H54 (cell line): Measurements from ENCODE around the gene TPX2.
A peak's percentile ranks its signal among the peaks of the same experiment; 100 is the strongest.
"Not testable (repeated sequence)": the region's sequence is repeated elsewhere in the genome, so short reads cannot be mapped to it uniquely, and the experiment has no call there.

Experiments
- DNase-seq: peaks from one replicate; pipeline ENCODE4 v3.0.0; 2011; ENCODE audit warnings: low spot score, mixed read lengths; ENCODE audit not compliant: insufficient read length
- FAIRE-seq: peaks from 3 replicates; lab custom pipeline; 2011; peaks lifted over from hg19 to GRCh38; lab: Jason Lieb, UNC
- POLR2A ChIP-seq: IDR thresholded peaks from 2 replicates; pipeline ENCODE4 v1.6.1; 2011; ENCODE audit warnings: low read depth, mild to moderate bottlenecking, low read length

Gene TPX2

DNA sequence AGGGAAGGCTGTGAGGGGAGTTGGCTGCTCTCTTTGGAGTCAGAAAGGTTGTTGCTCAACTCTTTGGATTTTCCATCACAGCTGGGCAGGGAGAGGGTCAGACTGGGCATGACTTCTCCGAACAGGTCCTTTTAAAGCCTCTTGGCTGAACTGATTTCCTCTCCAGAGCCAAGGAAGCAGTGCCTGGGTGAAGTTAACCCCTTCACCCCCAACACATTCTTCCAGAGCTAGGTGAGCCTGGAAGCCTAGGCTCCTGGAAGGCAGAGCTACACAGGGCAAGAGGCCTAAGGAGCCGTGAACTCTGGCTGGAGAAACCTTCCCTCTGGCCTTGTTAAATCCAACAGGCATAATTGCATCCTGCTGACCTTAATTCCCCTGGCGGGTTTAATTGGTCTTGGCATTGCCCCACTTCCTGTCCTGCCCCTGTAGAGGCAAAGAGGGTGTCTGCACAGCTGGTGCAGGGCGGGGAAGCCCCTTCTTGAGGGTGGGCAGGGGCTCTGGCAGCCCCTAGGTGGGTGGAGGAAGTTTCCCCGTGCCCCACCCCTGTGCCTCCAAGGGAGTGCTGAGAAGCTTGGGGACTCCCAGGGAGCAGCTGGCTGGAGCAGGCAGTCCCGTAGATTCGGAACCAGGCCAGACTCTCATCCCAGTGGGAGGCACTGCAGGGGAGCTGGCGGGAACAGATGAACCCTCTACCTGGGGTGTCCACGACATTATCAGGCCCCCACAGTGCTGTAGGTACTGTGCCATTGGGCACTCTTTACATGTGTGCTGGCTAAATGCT lies 76.5 kb downstream of the TPX2 start:
- no peak for TF ChIP-seq POLR2A
- no peak for FAIRE-seq
- DNase-seq, result peak; percentile 45

DNA sequence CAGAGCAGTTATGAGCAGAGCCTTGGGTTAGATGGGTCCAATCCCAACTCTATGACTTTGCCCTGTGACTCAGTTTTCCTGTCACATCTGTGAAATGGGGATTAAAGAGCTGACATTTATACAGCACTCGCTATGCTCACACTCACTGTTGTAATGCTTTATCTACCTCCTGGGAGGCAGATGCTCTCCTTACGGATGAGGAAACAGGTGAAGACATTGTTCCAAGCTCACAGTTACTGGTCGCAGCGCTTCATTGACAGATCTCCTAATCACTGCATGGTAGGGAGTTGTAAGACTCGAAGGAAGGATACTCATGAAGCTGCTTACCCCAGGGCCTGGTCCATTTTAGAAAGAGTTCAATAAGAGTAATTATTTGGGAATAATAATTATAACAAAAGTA lies 77.1 kb downstream of the TPX2 start:
- no peak for DNase-seq
- no peak for FAIRE-seq
- TF ChIP-seq POLR2A, result no peak

DNA sequence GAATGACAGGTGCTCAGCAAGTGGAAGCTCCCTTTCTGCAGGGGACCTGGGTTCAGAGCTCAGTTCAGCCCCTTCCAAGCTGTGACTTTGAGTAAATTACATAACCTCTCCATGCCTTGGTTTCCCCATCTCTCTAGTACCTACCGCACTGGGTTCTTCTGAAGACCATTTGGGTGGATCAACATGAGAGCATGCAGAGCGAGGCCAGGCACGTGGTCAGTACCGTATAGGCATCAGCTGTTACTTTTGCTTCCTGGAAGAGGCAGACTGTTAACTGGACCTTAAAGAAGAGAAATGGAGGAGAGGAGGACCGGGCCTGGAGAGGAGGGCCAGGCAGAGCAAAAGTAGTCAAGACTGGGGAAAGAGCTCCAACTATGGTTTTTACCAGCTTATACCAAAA lies 78.4 kb downstream of the TPX2 start:
- no peak for DNase-seq
- FAIRE-seq, result no peak
- TF ChIP-seq POLR2A, result no peak

DNA sequence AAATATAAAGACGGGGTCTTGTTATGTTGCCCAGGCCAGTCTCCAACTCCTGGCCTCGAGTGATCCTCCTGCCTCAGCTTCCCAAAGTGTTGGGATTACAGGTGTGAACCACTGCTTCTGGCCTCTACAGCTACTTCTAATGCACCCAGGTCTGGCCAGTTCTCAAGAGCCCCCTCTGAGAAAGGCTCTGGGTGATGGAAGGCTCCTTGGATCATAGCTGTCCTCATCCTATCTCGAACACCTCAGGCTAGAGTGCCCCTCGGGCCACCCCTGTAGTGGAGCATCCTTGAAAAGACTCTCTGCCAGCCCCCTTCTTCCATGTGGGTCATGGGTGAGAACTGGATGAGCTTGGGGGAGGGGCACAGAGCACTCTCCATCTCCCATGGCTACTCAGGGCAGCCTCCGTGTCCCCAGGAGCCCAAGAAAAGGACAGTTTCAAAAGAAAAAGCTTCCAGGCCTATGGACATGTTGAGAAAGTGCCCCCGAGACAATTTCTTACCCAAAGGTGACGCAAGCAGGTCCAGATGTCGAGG lies 79.4 kb downstream of the TPX2 start:
- DNase-seq (no peak), FAIRE-seq (no peak)
- no peak for TF ChIP-seq POLR2A

DNA sequence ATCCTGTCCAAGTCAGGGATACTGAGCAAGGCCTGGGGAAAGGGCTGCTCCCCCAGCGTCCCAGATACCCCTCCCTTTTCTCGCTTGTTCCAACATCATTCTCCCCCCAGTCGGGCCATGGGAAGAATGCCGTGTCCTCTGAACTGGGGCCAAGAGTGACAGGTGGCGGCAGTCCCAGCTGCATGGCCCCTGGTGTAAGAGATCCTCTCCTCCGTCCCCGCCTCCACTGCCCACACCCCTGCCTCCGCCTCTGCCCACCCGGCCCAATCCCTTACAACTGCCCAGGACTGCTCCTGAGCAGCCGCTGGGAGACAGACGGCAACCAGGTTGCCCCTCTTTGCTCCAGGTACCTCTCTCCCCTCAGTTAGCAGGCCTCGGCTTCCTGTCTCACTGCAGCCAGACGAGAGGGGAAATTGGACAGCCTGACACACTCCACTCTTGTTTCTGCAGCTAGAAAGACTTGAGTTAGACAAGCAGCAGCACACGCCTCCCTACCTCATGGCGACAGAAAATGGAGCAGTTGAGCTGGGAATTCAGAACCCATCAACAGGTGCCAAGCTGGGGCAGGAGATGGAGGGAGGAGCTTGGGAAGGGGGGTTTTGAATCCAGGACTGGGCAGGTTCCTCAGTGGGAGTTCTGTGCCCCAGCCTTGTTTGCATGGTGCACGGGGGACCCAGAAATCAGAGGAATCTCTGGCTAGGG lies 80.1 kb downstream of the TPX2 start, which contains the start of gene MYLK2:
Gene MYLK2, plus strand, starts transcription at position 274 of the 702 bp plus-strand sequence. Its CDS starts 225 bp downstream, at position 499.
- no peak for DNase-seq
- no peak for FAIRE-seq
- no peak for TF ChIP-seq POLR2A

DNA sequence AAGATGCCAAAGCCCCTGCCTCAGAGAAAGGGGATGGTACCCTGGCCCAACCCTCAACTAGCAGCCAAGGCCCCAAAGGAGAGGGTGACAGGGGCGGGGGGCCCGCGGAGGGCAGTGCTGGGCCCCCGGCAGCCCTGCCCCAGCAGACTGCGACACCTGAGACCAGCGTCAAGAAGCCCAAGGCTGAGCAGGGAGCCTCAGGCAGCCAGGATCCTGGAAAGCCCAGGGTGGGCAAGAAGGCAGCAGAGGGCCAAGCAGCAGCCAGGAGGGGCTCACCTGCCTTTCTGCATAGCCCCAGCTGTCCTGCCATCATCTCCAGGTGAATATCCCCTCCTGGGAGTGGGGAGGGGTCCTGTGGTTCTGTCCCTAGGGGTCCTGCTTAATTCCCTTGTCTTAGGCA lies 81.1 kb downstream of the TPX2 start:
- FAIRE-seq, result no peak
- TF ChIP-seq POLR2A, result no peak
- no peak for DNase-seq

DNA sequence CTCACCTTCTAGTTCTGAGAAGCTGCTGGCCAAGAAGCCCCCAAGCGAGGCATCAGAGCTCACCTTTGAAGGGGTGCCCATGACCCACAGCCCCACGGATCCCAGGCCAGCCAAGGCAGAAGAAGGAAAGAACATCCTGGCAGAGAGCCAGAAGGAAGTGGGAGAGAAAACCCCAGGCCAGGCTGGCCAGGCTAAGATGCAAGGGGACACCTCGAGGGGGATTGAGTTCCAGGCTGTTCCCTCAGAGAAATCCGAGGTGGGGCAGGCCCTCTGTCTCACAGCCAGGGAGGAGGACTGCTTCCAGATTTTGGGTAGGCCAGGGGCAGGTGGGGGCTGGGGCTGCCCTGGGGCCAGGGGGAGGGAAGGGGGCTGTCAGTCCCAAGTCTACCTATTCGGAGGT lies 82.3 kb downstream of the TPX2 start:
- no peak for FAIRE-seq
- DNase-seq, result no peak
- TF ChIP-seq POLR2A, result no peak

DNA sequence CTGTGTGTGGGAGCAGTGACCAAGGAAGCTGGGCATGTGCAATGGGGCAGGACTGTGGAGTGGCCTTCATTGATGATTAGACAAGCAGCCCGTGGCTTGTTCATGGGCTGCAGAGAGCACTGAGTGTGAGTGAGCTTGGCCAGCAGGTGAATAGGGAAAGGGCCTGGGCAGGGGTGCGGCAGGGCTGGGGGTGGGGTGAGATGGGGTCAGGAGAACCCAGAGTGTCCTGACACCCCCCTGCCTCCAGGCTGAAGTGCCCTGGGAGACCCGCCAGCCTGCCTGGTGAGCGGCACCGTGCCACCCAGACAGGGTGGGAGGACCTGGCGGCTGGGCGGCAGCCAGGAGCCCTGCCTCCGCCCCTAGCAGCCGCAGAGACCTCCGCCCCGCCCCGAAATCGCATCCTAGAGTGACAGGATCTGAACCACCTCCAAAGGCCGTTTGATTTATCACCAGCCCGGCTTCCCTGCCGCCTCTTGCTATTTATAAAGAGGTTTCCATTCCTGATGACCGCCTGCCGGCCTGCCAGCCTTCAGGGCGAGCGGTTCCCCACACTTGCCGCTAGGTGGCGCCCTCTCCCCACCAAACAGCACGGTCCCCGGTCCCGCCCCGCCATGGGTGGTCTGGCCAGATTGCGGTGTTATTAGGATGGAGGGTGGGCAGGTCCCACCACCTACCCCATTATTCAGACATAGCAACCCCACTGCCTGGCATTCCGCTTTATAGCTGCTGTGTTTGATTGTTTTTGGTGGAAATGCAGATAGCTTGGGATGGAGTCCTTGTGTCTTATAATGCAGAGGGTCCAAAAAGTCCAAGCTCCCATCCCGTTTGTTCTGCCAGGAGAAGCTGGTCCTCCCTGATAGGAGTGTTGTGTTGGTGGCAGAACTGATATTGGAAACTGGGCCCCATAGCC lies 83.6 kb downstream of the TPX2 start:
- DNase-seq, result peak; percentile 73
- TF ChIP-seq POLR2A, result no peak
- no peak for FAIRE-seq

DNA sequence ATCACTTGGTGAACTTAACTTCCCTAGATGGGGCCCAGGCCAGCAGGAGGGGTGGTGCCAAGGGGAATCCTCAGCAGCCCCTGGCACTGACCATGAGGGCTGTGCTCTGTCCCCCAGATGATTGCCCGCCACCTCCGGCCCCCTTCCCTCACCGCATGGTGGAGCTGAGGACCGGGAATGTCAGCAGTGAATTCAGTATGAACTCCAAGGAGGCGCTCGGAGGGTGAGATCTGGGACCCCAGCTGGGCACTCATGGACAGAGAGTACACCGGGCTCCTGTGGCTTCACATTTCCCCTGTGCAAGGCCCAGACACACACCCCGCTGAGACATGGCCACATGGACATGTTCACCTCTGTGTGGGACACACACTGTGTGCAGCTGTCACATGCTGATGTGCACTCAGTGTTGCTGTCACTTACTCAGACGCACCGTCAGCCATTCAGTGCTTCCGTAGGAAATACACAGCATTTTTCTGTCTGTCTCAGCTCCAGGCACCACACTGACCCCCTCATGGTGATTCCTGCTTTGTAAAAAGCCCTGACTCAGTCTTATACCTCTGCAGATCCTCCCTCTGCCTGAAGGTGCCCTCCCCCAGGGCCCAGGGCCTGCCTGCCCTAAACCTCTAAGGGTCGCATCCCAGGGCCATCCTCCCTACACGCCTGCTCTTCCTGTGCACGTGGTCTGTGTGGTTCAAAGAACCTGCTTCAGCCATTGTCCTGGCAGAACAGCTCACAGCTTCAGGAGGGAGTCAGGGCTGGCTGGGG lies 84.5 kb downstream of the TPX2 start:
- no peak for DNase-seq
- no peak for TF ChIP-seq POLR2A
- no peak for FAIRE-seq

DNA sequence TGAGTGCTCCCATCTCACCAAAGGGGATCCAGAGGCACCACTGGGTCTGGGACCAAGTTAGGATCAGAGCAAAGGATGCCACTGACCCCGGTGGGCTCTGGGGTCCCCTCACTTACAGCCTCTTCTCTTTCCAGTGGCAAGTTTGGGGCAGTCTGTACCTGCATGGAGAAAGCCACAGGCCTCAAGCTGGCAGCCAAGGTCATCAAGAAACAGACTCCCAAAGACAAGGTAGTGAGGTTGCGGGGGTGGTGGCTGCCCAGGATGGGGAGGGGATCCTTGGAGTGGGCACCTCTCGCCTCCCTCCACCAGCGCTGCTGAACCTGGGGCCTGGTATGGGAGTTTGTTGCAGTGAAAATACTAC lies 85.0 kb downstream of the TPX2 start:
- DNase-seq (no peak), FAIRE-seq (no peak)
- TF ChIP-seq POLR2A, result no peak

DNA sequence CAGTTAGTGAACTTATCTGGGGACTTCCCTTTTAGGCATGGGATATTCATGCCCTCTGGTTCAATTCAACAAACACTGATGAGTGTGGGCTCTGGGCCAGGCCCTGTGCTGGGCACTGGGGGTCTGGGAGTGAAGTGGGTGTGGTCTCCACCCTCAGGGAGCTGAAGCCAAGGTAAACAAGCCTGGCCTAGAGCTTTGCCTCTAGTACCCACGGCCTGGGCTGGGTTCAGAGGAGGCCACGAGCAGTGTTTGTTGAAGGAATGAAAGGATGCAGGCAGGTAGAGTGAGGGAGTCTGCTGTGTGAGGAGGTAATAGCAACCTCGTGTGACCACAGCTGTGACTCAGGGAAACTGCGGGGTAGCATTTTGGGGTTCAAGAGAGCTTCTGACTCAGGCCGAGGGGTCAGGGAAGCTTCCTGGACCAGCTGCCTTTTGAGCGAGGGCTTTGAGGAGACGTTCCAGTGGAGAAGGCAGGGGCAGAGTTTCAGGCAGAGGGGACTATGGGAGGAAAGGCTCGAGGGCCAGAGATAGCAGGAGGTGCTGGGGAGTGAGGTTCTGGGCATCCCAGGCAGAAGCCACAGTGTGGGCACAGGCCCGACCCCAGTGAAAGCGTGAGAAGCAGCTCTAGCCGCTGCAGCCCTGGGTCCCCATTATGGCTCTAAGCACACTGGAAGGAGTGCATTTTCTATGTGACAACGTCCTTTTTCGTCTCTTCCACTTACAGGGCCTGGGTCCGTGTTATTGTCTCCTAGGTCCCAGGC lies 85.6 kb downstream of the TPX2 start:
- FAIRE-seq (no peak), DNase-seq (no peak)
- TF ChIP-seq POLR2A, result no peak

DNA sequence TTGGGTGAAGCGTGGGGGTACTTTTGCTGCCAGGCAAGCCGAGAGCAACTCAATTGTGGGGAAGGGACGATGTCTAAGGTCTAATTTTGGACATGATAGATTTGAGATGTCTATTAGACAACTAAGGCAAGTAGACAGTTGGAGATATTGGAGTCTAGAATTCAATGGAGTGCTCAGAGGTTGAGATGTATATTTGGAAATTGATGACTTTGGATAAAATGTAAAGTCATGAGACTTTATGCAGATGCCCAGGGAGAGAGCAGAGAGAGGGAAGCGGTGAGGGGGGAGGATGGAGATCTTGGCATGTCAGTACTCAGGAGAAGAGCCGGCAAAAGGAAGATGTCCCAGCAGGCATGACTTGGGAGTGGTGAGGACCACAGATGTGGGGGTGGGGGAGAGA lies 87.0 kb downstream of the TPX2 start:
- FAIRE-seq (no peak), DNase-seq (no peak)
- TF ChIP-seq POLR2A, result no peak

DNA sequence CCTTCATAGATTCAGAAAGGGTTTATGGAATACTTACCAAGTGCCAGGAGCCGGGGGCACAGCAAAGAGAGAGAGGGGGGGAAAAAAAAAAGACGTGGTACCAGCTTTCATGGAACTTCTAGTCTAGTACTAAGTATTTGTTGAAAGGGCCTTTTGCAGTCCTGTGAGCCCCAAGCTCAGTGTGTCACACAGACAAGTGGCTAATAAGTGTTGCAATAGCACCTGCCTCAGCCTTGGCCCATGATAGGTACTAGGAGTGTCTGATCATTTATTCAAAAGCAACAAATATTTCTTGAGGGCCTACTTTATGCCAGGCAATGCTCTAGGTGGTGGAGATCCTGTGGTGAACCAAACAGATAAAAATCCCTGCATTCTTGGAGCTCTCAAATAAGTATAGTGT lies 88.0 kb downstream of the TPX2 start:
- DNase-seq (no peak), FAIRE-seq (no peak)
- TF ChIP-seq POLR2A, result no peak

DNA sequence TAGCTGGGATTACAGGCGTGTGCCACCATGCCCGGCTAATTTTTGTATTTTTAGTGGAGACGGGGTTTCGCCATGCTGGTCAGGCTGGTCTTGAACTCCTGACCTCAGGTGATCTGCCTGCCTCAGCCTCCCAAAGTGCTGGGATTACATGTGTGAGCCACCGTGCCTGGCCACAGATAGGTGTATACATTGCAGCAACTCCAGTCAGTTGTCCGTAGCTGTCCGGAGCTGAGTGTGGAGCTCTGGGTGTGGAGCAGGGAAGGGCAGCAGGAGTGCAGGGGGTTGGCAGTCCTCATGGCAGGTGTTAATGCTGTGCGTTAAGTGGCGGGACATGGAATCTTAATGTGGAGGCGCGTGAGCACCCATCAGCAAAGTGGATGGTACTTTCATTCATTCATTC lies 88.9 kb downstream of the TPX2 start:
- DNase-seq, FAIRE-seq: not testable (repeated sequence)
